HCT116 (cell line): Measurements from ENCODE around the gene NAB2. TPM values are rescaled to one million over a fixed set of nuclear protein-coding genes. Genes with fewer than 3 reads are reported as not detected.

Source experiments
- ATAC-seq: fragments of 200-7000 bp; cut with Tn5 transposase; 2 replicates; pipeline ENCODE4 v1.9.1; 2020; ENCODE audit warnings: mild to moderate bottlenecking, moderate library complexity
- BruUV-seq: library from RNA; stranded (reverse); fragments of 400-500 nt; replicated peaks from 2 replicates; lab custom pipeline; 2021; lab: Mats Ljungman, UMichigan
- CTCF ChIA-PET: fragments of 300-600 bp; sonication (Branson Sonifier 250); formaldehyde crosslinking; loops from one replicate; lab custom pipeline; 2021; ENCODE audit warnings: antibody characterized with exemption; lab: Charles Lee
- POLR2A ChIA-PET: fragments of 300-600, 350-600 bp; sonication (Branson Sonifier 250); formaldehyde crosslinking; loops from one replicate; lab custom pipeline; 2021; ENCODE audit warnings: antibody characterized with exemption; lab: Charles Lee
- RAD21 ChIA-PET, 2 experiments: fragments of 300-600 bp; sonication (Branson Sonifier 250); formaldehyde crosslinking; loops; one replicate each; lab custom pipeline; 2023; ENCODE audit warnings: low total read pairs in 2 of 2; ENCODE audit not compliant: uncharacterized antibody in 2 of 2, unreplicated experiment in 2 of 2, low non-redundant PET in 1 of 2; lab: Charles Lee
- DNase-seq: peaks from one replicate; pipeline ENCODE4 v3.0.0-alpha.2; 2010; ENCODE audit warnings: low read depth, low spot score
- H2AFZ ChIP-seq: fragments of 200-600 bp; shearing (Covaris generic), sonication (generic); 2 replicates; pipeline ENCODE4 v1.6.1; 2017; ENCODE audit warnings: low read depth, mixed run types, mixed read lengths, antibody characterized with exemption, low read length; ENCODE audit not compliant: poor library complexity, severe bottlenecking
- H3K27ac ChIP-seq: 2 replicates; pipeline ENCODE4 v1.5.1; 2012; ENCODE audit warnings: low read depth, low read length
- H3K27me3 ChIP-seq: fragments of 200-600 bp; sonication (generic); 2 replicates; pipeline ENCODE4 v1.6.1; 2016; ENCODE audit warnings: mixed run types, low read length, mixed read lengths; ENCODE audit not compliant: insufficient read depth
- H3K36me3 ChIP-seq, 2 experiments: fragments of 200-500 bp in 1 of 2; fragments of 200-600 bp in 1 of 2; sonication (Bioruptor generic) in 1 of 2; sonication (generic) in 1 of 2; 2 replicates each; pipeline versions ENCODE4 v1.5.1 to v1.6.1; 2014 to 2016; ENCODE audit warnings: low read length in 2 of 2, inconsistent platforms in 1 of 2, mixed read lengths in 1 of 2, mixed run types in 1 of 2; ENCODE audit not compliant: insufficient read depth in 2 of 2, control insufficient read depth in 1 of 2
- H3K4me1 ChIP-seq, 2 experiments: fragments of 200-600 bp in 1 of 2; sonication (generic) in 1 of 2; 2 replicates each; pipeline versions ENCODE4 v1.5.1 to v1.6.1; 2012 to 2017; ENCODE audit warnings: low read length in 2 of 2, inconsistent platforms in 1 of 2, mild to moderate bottlenecking in 1 of 2, mixed read lengths in 1 of 2, mixed run types in 1 of 2, moderate library complexity in 1 of 2; ENCODE audit not compliant: insufficient read depth in 2 of 2, control insufficient read depth in 1 of 2
- H3K4me2 ChIP-seq: fragments of 200-600 bp; sonication (generic); 2 replicates; pipeline ENCODE4 v1.6.1; 2017; ENCODE audit warnings: mixed run types, low read length, mixed read lengths
- H3K4me3 ChIP-seq, 2 experiments: fragments of 200-600 bp in 1 of 2; sonication (generic) in 1 of 2; replicated peaks in 1 of 2; 2 replicates each; pipeline ENCODE4 v1.5.1; 2011 to 2016; ENCODE audit warnings: low read length in 2 of 2, control low read depth in 1 of 2, low read depth in 1 of 2, mild to moderate bottlenecking in 1 of 2, mixed read lengths in 1 of 2, mixed run types in 1 of 2
- H3K79me2 ChIP-seq: fragments of 200-600 bp; sonication (generic); 2 replicates; pipeline ENCODE4 v1.6.1; 2017; ENCODE audit warnings: mild to moderate bottlenecking, mixed run types, low read length, moderate library complexity, mixed read lengths; ENCODE audit not compliant: insufficient read depth
- H3K9ac ChIP-seq: fragments of 200-600 bp; sonication (generic); 2 replicates; pipeline ENCODE4 v1.6.1; 2016; ENCODE audit warnings: low read length, mixed read lengths
- H3K9me2 ChIP-seq: fragments of 200-600 bp; sonication (generic), shearing (Covaris generic); 2 replicates; pipeline ENCODE4 v1.6.1; 2017; ENCODE audit warnings: mixed run types, mild to moderate bottlenecking, moderate library complexity; ENCODE audit not compliant: insufficient read depth
- H3K9me3 ChIP-seq, 2 experiments: fragments of 200-500 bp in 1 of 2; fragments of 200-600 bp in 1 of 2; sonication (Bioruptor generic) in 1 of 2; sonication (generic) in 1 of 2; 2 replicates each; pipeline ENCODE4 v1.6.1; 2014 to 2017; ENCODE audit warnings: low read length in 2 of 2, mixed read lengths in 2 of 2, inconsistent platforms in 1 of 2, low read depth in 1 of 2, mild to moderate bottlenecking in 1 of 2, mixed run types in 1 of 2, moderate library complexity in 1 of 2; ENCODE audit not compliant: control insufficient read depth in 1 of 2, insufficient read depth in 1 of 2
- H4K20me1 ChIP-seq: fragments of 200-600 bp; sonication (generic), shearing (Covaris generic); 2 replicates; pipeline ENCODE4 v1.6.1; 2017; ENCODE audit warnings: mixed run types, mild to moderate bottlenecking, moderate library complexity; ENCODE audit not compliant: insufficient read depth
- CBX3 ChIP-seq: IDR thresholded peaks from 2 replicates; pipeline ENCODE4 v1.6.1; 2012; ENCODE audit warnings: low read depth
- EGR1 ChIP-seq: IDR thresholded peaks from 2 replicates; pipeline ENCODE4 v1.6.1; 2012; ENCODE audit warnings: low read depth
- ELF1 ChIP-seq: IDR thresholded peaks from 2 replicates; pipeline ENCODE4 v1.6.1; 2012; ENCODE audit warnings: low read depth, borderline replicate concordance
- EZH2 ChIP-seq: fragments of 200-600 bp; sonication (generic); IDR thresholded peaks from 2 replicates; pipeline ENCODE4 v1.6.1; 2017; ENCODE audit warnings: antibody characterized with exemption, mixed run types
- JUND ChIP-seq: IDR thresholded peaks from 2 replicates; pipeline ENCODE4 v1.6.1; 2012
- POLR2AphosphoS5 ChIP-seq: IDR thresholded peaks from 2 replicates; pipeline ENCODE4 v1.6.1; 2011; ENCODE audit warnings: mild to moderate bottlenecking, low read depth, low read length, moderate library complexity
- RAD21 ChIP-seq: IDR thresholded peaks from 2 replicates; pipeline ENCODE4 v1.6.1; 2012; ENCODE audit warnings: low read depth, mild to moderate bottlenecking
- ZNF274 ChIP-seq: fragments of 200-500 bp; sonication (Bioruptor generic); IDR thresholded peaks from 2 replicates; pipeline ENCODE4 v1.6.1; 2014; ENCODE audit warnings: mild to moderate bottlenecking, low read depth, low read length, inconsistent platforms
- intact Hi-C: fragments of 100-400 bp; cut with micrococcal nuclease; formaldehyde crosslinking; loops from 2 replicates; pipeline ENCODE4 v1.10.0; 2022
- total RNA-seq: library from RNA; stranded (reverse); gene quantifications from one replicate; pipeline ENCODE4 v1.2.1, GENCODE V29; 2021; ENCODE audit not compliant: unreplicated experiment
- TF ChIP-seq, protein P1 (sequence below): IDR thresholded peaks from 2 replicates; pipeline ENCODE4 v1.6.1; 2012
- TF ChIP-seq, protein P2 (sequence below), 3 experiments: fragments of 200-600 bp in 1 of 3; sonication (generic) in 1 of 3; IDR thresholded peaks in 2 of 3; conservative IDR thresholded peaks in 1 of 3; 2 replicates each; pipeline ENCODE4 v1.5.1; 2012 to 2017; ENCODE audit warnings: low read depth in 2 of 3, low read length in 2 of 3, antibody characterized with exemption in 1 of 3, borderline replicate concordance in 1 of 3, control low read depth in 1 of 3, mild to moderate bottlenecking in 1 of 3, mixed read lengths in 1 of 3, mixed run types in 1 of 3, moderate library complexity in 1 of 3; ENCODE audit not compliant: insufficient read depth in 1 of 3

NAB2 gene
- total RNA-seq, 1 experiment from 2014 or later, result 77.1 TPM

DNA sequence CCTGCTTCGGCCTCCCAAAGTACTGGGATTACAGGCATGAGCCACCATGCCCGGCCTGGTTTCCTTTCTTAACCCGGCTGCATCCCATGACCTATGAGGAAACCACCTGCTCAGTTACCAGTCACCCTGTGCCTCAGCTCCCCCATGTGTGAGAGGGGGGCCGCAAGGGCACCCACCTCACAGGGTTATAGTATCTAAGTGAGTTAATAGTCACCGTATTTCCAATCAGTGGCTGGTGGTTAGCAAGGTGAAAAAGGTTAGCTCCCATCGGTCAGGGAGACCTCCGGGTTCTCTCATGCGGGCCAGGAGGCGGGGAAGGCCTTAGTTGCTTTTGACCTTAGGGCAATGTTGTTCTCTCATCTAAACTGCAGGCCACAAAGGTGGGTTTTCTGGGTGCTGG lies 46.0 kb downstream of the NAB2 start (continued):
- TF ChIP-seq, protein P1, sequence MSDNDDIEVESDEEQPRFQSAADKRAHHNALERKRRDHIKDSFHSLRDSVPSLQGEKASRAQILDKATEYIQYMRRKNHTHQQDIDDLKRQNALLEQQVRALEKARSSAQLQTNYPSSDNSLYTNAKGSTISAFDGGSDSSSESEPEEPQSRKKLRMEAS, result no peak
- no peak for TF ChIP-seq POLR2AphosphoS5

GRCh38 chr12:57135527-57136326 lies 46.8 kb downstream of the NAB2 start:
- H3K4me1 ChIP-seq, result peaks cover 0 to 8% of the 10 kb centered on the region in 2 experiments; a peak in 1 of 4 replicates
- POLR2A ChIA-PET, result no interaction called here
- H3K9ac ChIP-seq, result no peak overlapping the region

GRCh38 chr12:57138526-57139272 lies 49.8 kb downstream of the NAB2 start:
- DNase-seq, result no peak
- no peak overlapping the region for H3K27ac ChIP-seq
- no peak overlapping the region for H2AFZ ChIP-seq
- no peaks in the 10 kb centered on the region for H3K4me1 ChIP-seq
- peaks cover 0 to 7% of the 10 kb centered on the region in 2 experiments; a peak in 2 of 4 replicates for H3K36me3 ChIP-seq
- no peak overlapping the region for H3K4me2 ChIP-seq
- BruUV-seq, result no TSS peak
- no peak overlapping the region for H3K9ac ChIP-seq
- H3K9me2 ChIP-seq, result no peaks in the 10 kb centered on the region
- no peak overlapping the region for H3K4me3 ChIP-seq
- TF ChIP-seq RAD21 (no peak), EZH2 (no peak), ZNF274 (no peak), EGR1 (no peak), ELF1 (no peak), POLR2AphosphoS5 (no peak), JUND (no peak)
- TF ChIP-seq, protein P1, result no peak
- TF ChIP-seq, protein P2, sequence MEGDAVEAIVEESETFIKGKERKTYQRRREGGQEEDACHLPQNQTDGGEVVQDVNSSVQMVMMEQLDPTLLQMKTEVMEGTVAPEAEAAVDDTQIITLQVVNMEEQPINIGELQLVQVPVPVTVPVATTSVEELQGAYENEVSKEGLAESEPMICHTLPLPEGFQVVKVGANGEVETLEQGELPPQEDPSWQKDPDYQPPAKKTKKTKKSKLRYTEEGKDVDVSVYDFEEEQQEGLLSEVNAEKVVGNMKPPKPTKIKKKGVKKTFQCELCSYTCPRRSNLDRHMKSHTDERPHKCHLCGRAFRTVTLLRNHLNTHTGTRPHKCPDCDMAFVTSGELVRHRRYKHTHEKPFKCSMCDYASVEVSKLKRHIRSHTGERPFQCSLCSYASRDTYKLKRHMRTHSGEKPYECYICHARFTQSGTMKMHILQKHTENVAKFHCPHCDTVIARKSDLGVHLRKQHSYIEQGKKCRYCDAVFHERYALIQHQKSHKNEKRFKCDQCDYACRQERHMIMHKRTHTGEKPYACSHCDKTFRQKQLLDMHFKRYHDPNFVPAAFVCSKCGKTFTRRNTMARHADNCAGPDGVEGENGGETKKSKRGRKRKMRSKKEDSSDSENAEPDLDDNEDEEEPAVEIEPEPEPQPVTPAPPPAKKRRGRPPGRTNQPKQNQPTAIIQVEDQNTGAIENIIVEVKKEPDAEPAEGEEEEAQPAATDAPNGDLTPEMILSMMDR (IDR thresholded peaks at IDR 0.05 in 2 of 3, conservative IDR thresholded peaks at IDR 0.05 in 1 of 3; ENCODE audit: borderline replicate concordance in 1 of 3, insufficient read depth in 1 of 3, low read depth in 2 of 3, low read length in 2 of 3), result no peak
- TF ChIP-seq, all 23 proteins: peak for 0
- Histone ChIP-seq H3K79me2 (no peaks in the 10 kb centered on the region), H4K20me1 (no peaks in the 10 kb centered on the region), H3K9me3 (no peaks in the 10 kb centered on the region), H3K27me3 (no peaks in the 10 kb centered on the region)
- intact Hi-C loops, result no loop called here
- no peak for ATAC-seq
- CTCF ChIA-PET, result no interaction called here
- POLR2A ChIA-PET, result no interaction called here
- RAD21 ChIA-PET, result no interaction called here

More at GRCh38 chr12:57135527-57136326, 46.8 kb downstream of the NAB2 start:
- Histone ChIP-seq H3K4me2 (no peak overlapping the region), H3K79me2 (no peaks in the 10 kb centered on the region), H4K20me1 (no peaks in the 10 kb centered on the region), H3K27me3 (no peaks in the 10 kb centered on the region), H3K4me3 (no peak overlapping the region), H3K36me3 (peaks cover 0 to 4% of the 10 kb centered on the region in 2 experiments; a peak in 2 of 4 replicates), H3K27ac (no peak overlapping the region), H3K9me2 (no peaks in the 10 kb centered on the region), H2AFZ (no peak overlapping the region)
- no peak for ATAC-seq
- ChIA-PET CTCF (interaction anchor here (1.3 kb wide), 1 partner anchor 8 kb away, joined by 5 read pairs; the partner anchor contains the start of gene LRP1), RAD21 (no interaction called here)
- DNase-seq, result no peak
- BruUV-seq, result no TSS peak
- TF ChIP-seq CBX3, result no peak
- TF ChIP-seq ZNF274, result no peak
- TF ChIP-seq, all 23 proteins: peak for 0
- intact Hi-C loops, result no loop called here
- no peaks in the 10 kb centered on the region for H3K9me3 ChIP-seq
